A375 (cell line): Measurements from ENCODE around the gene ASXL2. TPM values are rescaled to one million over a fixed set of nuclear protein-coding genes. Genes with fewer than 3 reads are reported as not detected.

Experiments used
- small RNA-seq: library from RNA; depleted of rRNA; stranded (forward); fragments of <200 nt; gene quantifications from one replicate; pipeline ENCODE3, GENCODE V24; 2014
- total RNA-seq: library from RNA; depleted of rRNA; stranded (reverse); fragments of >200 nt; shearing (Covaris generic); gene quantifications from 2 replicates; pipeline ENCODE4 v1.2.3, GENCODE V29; 2014; rRNA removed

The ASXL2 gene
- 13.3 and 17.0 TPM in 2 replicates for total RNA-seq

GRCh38 chr2:25878361-25879132 is at the start of gene ASXL2:
ASXL2 (minus strand) TSS chr2:25878487; CDS start chr2:25878222, 265 bp downstream.

Small RNA genes within 50 kb of the gene (small RNA-seq; reads per million reads assigned to genes)
- gene NDUFB4P4 (not detected), gene RF00019 (not detected)

Other genes with a start within 250 kb of the ASXL2 start
- 13.5 and 15.1 TPM in 2 replicates for gene DTNB, start 204.9 kb downstream of the ASXL2 start, total RNA-seq
- gene KIF3C, start 104.0 kb upstream of the ASXL2 start, total RNA-seq: 16.6 and 21.8 TPM in 2 replicates
- 131 and 155 TPM in 2 replicates for gene RAB10, start 155.6 kb upstream of the ASXL2 start, total RNA-seq